Tibial artery (tissue), 4 donors: ENCODE data around the gene CACNA1C.

ENCODE experiments used
- DNase-seq, 2 donors: peaks; one replicate each; pipeline ENCODE4 v3.0.0-alpha.2; 2019
- H3K27ac ChIP-seq, 2 donors: fragments of 200-600 bp; sonication (generic) in 1 of 2; 1 replicate in 1 of 2; 2 replicates in 1 of 2; pipeline ENCODE4 v1.5.1; 2018 to 2019; ENCODE audit warnings: mild to moderate bottlenecking in 1 of 2
- H3K27me3 ChIP-seq, 2 donors: fragments of 200-600 bp; sonication (generic) in 1 of 2; one replicate each; pipeline versions ENCODE4 v1.5.1 to v1.6.0; 2016 to 2019
- H3K36me3 ChIP-seq, 3 donors: fragments of 200-600 bp; sonication (generic) in 2 of 3; one replicate each; pipeline ENCODE4 v1.5.1; 2016 to 2019; ENCODE audit warnings: mild to moderate bottlenecking in 2 of 3
- H3K4me1 ChIP-seq, 4 donors: fragments of 200-600 bp; sonication (generic) in 2 of 4; 1 replicate in 3 of 4; 2 replicates in 1 of 4; pipeline ENCODE4 v1.5.1; 2016 to 2019
- H3K4me3 ChIP-seq, 2 donors: fragments of 200-600 bp; sonication (generic) in 1 of 2; 1 replicate in 1 of 2; 2 replicates in 1 of 2; pipeline ENCODE4 v1.5.1; 2018 to 2019; ENCODE audit warnings: mild to moderate bottlenecking in 2 of 2
- H3K9me3 ChIP-seq, 3 donors: fragments of 200-600 bp; sonication (generic) in 1 of 3; one replicate each; pipeline ENCODE4 v1.5.1; 2016 to 2019
- intact Hi-C: fragments of 100-400 bp; cut with DNase I; formaldehyde crosslinking; loops from one replicate; pipeline ENCODE4 v1.15.0; 2023; ENCODE audit warnings: low total_unique reads
- TF ChIP-seq, protein P1 (sequence below), 2 experiments: fragments of 200-600 bp in 1 of 2; fragments of 450-650 bp in 1 of 2; IDR thresholded peaks; one replicate each; pipeline ENCODE4 v1.5.1; 2017 to 2019; ENCODE audit warnings: antibody characterized with exemption in 2 of 2, mild to moderate bottlenecking in 1 of 2, moderate library complexity in 1 of 2

The CACNA1C gene

DNA sequence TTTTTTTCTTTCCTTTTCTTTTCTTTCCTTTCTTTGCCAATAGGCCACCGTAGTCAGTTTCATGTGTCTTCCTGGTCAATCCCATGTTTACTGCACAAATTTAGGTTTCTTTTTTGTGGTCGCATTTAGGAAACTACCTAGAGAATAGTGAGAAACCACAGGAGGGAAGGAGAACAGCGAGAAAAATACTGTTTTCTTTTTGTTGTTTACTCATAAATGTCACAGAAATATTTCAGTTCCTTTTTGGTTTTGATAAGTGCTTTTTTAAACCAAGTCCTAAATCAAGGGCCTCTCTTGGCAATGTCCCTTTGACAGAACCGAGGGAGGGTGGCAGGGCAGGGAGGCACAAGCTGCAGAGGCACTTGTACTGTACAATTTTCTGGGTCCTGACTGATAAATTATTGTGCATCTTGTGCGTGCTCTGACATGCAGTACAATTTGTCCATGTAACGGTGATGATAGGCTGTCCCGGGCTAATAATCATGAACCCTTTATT lies 326.1 kb downstream of the CACNA1C start:
- H3K4me3 ChIP-seq, result no peak overlapping the region
- no peaks in the 10 kb centered on the region for H3K36me3 ChIP-seq
- TF ChIP-seq, protein P1, sequence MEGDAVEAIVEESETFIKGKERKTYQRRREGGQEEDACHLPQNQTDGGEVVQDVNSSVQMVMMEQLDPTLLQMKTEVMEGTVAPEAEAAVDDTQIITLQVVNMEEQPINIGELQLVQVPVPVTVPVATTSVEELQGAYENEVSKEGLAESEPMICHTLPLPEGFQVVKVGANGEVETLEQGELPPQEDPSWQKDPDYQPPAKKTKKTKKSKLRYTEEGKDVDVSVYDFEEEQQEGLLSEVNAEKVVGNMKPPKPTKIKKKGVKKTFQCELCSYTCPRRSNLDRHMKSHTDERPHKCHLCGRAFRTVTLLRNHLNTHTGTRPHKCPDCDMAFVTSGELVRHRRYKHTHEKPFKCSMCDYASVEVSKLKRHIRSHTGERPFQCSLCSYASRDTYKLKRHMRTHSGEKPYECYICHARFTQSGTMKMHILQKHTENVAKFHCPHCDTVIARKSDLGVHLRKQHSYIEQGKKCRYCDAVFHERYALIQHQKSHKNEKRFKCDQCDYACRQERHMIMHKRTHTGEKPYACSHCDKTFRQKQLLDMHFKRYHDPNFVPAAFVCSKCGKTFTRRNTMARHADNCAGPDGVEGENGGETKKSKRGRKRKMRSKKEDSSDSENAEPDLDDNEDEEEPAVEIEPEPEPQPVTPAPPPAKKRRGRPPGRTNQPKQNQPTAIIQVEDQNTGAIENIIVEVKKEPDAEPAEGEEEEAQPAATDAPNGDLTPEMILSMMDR (IDR thresholded peaks at IDR 0.05), result no peak
- no peaks in the 10 kb centered on the region for H3K27me3 ChIP-seq
- intact Hi-C loops, result no loop called here
- H3K4me1 ChIP-seq, result peaks cover 0 to 89% (median 47%) of the 10 kb centered on the region in 4 donors
- H3K9me3 ChIP-seq, result no peaks in the 10 kb centered on the region
- DNase-seq, result peak in 1 of 2 donors; percentile 27
- peak overlapping the region; percentile 14 to 32 for H3K27ac ChIP-seq

DNA sequence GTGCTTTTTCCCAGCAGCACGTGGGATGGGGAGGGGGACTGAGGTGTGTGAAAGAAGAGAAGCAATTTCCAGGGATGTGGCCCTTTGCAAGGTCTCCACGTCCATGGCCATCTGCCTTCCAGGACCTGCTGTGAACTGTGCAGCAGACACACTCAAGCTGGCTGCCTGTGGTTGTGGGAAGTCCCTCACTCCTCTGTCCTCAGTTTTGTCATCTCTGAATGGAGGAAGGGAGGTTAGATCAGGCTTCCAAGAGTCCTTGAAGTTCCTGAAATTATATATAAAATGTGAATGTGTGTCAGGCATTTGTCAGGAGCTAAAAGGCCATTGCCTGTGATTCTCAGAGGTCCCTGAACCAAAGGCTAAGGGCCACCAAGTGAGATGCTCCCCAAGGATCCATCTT lies 328.2 kb downstream of the CACNA1C start:
- TF ChIP-seq, protein P1 (IDR thresholded peaks at IDR 0.05), result no peak
- Histone ChIP-seq H3K4me1 (peaks cover 0 to 89% (median 48%) of the 10 kb centered on the region in 4 donors), H3K9me3 (no peaks in the 10 kb centered on the region), H3K36me3 (no peaks in the 10 kb centered on the region), H3K27ac (peak overlapping the region in 1 of 2 donors; percentile 77), H3K27me3 (no peaks in the 10 kb centered on the region), H3K4me3 (no peak overlapping the region)
- intact Hi-C loops, result loop anchor here (5.0 kb wide), 1 partner anchor 79 kb away; no protein-coding TSS in a partner anchor
- peak in 1 of 2 donors; percentile 33 for DNase-seq

DNA sequence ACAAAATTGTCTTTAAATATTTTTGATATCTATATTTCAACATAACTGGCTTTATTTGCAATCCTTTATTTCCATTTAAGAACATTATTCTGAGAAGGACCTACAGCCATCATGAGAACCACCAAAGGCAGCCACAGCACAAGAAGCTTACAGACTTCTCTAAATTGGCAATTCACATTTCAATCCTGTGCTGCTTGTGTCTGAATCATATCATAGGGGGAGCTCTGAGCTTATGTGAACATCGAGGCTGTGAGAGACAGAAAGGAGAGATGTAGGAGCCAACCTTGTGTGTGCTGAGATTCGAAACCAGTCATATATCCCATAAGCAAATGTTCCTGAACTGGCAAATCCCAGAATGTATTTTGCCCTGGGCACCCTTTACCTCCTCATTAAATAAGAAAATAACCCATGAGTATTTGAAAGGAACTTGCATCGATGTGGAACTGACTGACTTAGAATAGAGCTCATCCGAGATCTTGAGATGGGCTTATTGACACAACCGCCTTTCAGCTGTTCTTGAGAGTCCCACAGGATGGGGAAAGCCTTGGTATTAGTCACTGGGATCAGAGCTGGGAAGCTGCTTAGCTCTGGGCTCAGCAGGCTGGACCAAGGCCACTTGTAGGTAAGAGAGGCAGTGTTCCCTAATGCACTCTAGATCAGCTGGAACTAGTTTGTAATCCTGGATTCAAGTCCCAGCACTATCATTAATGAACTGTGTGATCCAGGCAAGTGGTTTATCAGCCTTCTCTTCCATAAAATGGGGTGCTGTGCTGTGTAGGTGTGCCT lies 329.8 kb downstream of the CACNA1C start:
- intact Hi-C loops, result loop anchor here (5.0 kb wide), 1 partner anchor 80 kb away; no protein-coding TSS in a partner anchor
- H3K4me3 ChIP-seq, result no peak overlapping the region
- H3K27ac ChIP-seq, result peak overlapping the region; percentile 52 to 77
- no peaks in the 10 kb centered on the region for H3K36me3 ChIP-seq
- DNase-seq, result no peak
- TF ChIP-seq, protein P1 (IDR thresholded peaks at IDR 0.05), result no peak
- no peaks in the 10 kb centered on the region for H3K9me3 ChIP-seq
- no peaks in the 10 kb centered on the region for H3K27me3 ChIP-seq
- H3K4me1 ChIP-seq, result peaks cover 0 to 90% (median 41%) of the 10 kb centered on the region in 4 donors

DNA sequence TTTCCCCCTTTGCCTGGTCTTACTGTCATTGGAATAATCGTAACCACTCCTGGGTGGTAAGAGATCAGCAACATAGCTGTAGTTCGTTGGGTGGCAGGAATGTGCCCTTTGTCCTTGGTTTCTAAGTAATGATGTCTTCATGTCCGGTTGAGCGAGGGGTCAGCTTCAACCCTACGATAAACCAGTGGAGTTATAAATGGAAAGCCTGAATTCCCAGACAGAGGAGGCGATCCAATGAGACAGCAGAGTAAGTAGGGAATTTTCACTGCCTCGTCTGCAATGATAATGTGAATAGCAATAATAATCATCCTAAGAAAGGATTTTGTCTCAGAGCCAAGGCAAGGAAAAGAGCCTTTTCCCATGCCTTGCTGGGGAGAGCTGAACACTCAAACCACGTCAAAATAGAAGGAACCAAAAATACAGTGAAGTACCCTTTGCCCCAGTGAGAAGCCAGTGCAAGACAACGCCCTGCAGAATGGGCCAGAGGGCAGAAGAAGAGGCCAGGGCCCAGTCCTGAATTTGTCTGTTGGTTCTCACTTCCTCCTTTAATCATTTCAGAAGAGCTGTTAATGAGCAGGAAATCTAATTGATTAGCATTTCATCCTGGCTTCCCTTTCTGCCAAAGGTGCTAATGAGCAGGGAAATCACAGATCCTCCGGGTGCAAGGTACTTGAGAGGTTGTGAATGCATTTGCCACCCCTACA lies 330.7 kb downstream of the CACNA1C start:
- H3K27ac ChIP-seq, result peak overlapping the region; percentile 52 to 77
- H3K4me3 ChIP-seq, result no peak overlapping the region

DNA sequence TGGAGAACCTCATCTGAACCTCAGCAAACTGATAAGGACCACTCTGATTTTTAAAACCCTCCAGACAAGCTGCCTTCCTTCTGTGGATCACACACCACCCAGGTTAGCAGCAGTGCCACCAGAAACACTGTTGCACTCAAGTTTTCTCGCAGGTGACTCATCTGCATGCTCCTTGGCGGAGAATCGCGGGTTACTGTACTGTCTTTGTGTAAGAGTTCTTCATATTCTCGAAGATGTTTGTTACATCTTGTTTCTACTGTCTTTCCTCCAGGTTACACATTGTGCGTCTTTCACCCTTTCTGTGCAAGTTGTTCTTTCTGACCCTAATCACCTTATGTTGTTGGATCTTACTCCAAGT lies 331.2 kb downstream of the CACNA1C start:
- Histone ChIP-seq H3K36me3 (no peaks in the 10 kb centered on the region), H3K9me3 (no peaks in the 10 kb centered on the region), H3K27ac (peak overlapping the region; percentile 52 to 77), H3K4me1 (peaks cover 0 to 91% (median 37%) of the 10 kb centered on the region in 4 donors), H3K27me3 (no peaks in the 10 kb centered on the region), H3K4me3 (no peak overlapping the region)
- intact Hi-C loops, result loop anchor here (5.0 kb wide), 1 partner anchor 82 kb away; no protein-coding TSS in a partner anchor
- TF ChIP-seq, protein P1 (IDR thresholded peaks at IDR 0.05), result no peak
- peak in 1 of 2 donors; percentile 57 for DNase-seq

More for the DNA sequence above, 330.7 kb downstream of the CACNA1C start:
- Histone ChIP-seq H3K36me3 (no peaks in the 10 kb centered on the region), H3K9me3 (no peaks in the 10 kb centered on the region), H3K27me3 (no peaks in the 10 kb centered on the region), H3K4me1 (peaks cover 0 to 91% (median 39%) of the 10 kb centered on the region in 4 donors)
- intact Hi-C loops, result loop anchor here (5.0 kb wide), 1 partner anchor 81 kb away; no protein-coding TSS in a partner anchor
- TF ChIP-seq, protein P1 (IDR thresholded peaks at IDR 0.05), result no peak
- peak in 1 of 2 donors; percentile 51 for DNase-seq
